GM18861 (cell line): Measurements from ENCODE around the gene TMEM79.
"Not testable (repeated sequence)": the region's sequence is repeated elsewhere in the genome, so short reads cannot be mapped to it uniquely, and the experiment has no call there.

Source experiments
- ATAC-seq: cut with Tn5 transposase; IDR thresholded peaks from one replicate; pipeline ENCODE4 v1.9.1; 2021; ENCODE audit not compliant: unreplicated experiment

TMEM79 gene

GRCh38 chr1:156298852-156299357 lies 14.8 kb downstream of the TMEM79 start, which contains the start of gene VHLL:
Gene VHLL, minus strand, starts transcription at chr1:156299307. Its CDS starts 118 bp downstream, at chr1:156299189.
- no peak for ATAC-seq

- ATAC-seq = no peak
These were observed 19.1 kb downstream of the TMEM79 start for GRCh38 chr1:156303241-156303640.

- no peak for ATAC-seq
These were observed 21.1 kb downstream of the TMEM79 start for GRCh38 chr1:156305215-156305614.

GRCh38 chr1:156308078-156308477 lies 24.0 kb downstream of the TMEM79 start:
- ATAC-seq = no peak

GRCh38 chr1:156310962-156311361 lies 26.8 kb downstream of the TMEM79 start:
- no peak for ATAC-seq

- ATAC-seq = no peak
These were observed 32.8 kb downstream of the TMEM79 start for GRCh38 chr1:156316909-156317308.

- ATAC-seq = no peak
These were observed 35.5 kb downstream of the TMEM79 start for GRCh38 chr1:156319664-156320063.

GRCh38 chr1:156320560-156320959 lies 36.4 kb downstream of the TMEM79 start:
- ATAC-seq = no peak

- not testable (repeated sequence) for ATAC-seq
These were observed 39.1 kb downstream of the TMEM79 start for GRCh38 chr1:156323179-156323578.

GRCh38 chr1:156336242-156336641 lies 52.1 kb downstream of the TMEM79 start:
- no peak for ATAC-seq

GRCh38 chr1:156337052-156337887 lies 53.1 kb downstream of the TMEM79 start:
- no peak for ATAC-seq

- ATAC-seq = no peak
These were observed 53.7 kb downstream of the TMEM79 start for GRCh38 chr1:156337888-156338179.

GRCh38 chr1:156338180-156338976 lies 54.3 kb downstream of the TMEM79 start, which contains the start of the genes CCT3 and TSACC:
Gene CCT3, minus strand, starts transcription at chr1:156338292. Its CDS starts 108 bp downstream, at chr1:156338184.
Gene TSACC, plus strand, starts transcription at chr1:156338526. Its CDS starts 1,232 bp downstream, at chr1:156339758.
- ATAC-seq = peak; percentile 86
